H1 (cell line): ENCODE data around the gene COLEC12. TPM values are rescaled to one million over a fixed set of nuclear protein-coding genes. Genes with fewer than 3 reads are reported as not detected.

Source experiments
- CTCF ChIA-PET: fragments of 300-600 bp; sonication (Branson Sonifier 250); formaldehyde crosslinking; loops from one replicate; lab custom pipeline; 2021; ENCODE audit not compliant: partially characterized antibody; lab: Charles Lee
- POLR2A ChIA-PET: fragments of 300-600 bp; sonication (Branson Sonifier 250); formaldehyde crosslinking; loops from one replicate; lab custom pipeline; 2021; ENCODE audit warnings: inconsistent platforms; ENCODE audit not compliant: partially characterized antibody; lab: Charles Lee
- DNase-seq, 2 experiments: peaks; one replicate each; pipeline versions ENCODE4 v3.0.0 to v3.0.0-alpha.2; 2010 to 2022; ENCODE audit warnings: low spot score in 2 of 2, low read depth in 1 of 2, mixed read lengths in 1 of 2
- FAIRE-seq: peaks from 2 replicates; lab custom pipeline; 2011; peaks lifted over from hg19 to GRCh38; lab: Jason Lieb, UNC
- H2AFZ ChIP-seq: 2 replicates; pipeline ENCODE4 v1.8.1; 2012; ENCODE audit warnings: low read length, inconsistent platforms
- H2AK5ac ChIP-seq: 2 replicates; pipeline ENCODE4 v1.6.1; 2013; ENCODE audit warnings: low read depth, low read length
- H2BK120ac ChIP-seq: replicated peaks from 2 replicates; pipeline ENCODE3; 2013; ENCODE audit warnings: low read depth, low read length, inconsistent platforms
- H2BK12ac ChIP-seq: 2 replicates; pipeline ENCODE4 v1.6.1; 2013; ENCODE audit warnings: low read depth, low read length
- H2BK15ac ChIP-seq: 2 replicates; pipeline ENCODE4 v1.6.1; 2013; ENCODE audit warnings: low read length
- H2BK20ac ChIP-seq: 2 replicates; pipeline ENCODE4 v1.6.1; 2013; ENCODE audit warnings: low read length
- H2BK5ac ChIP-seq: 2 replicates; pipeline ENCODE4 v1.6.1; 2013; ENCODE audit warnings: low read depth, low read length
- H3K14ac ChIP-seq: 2 replicates; pipeline ENCODE4 v1.6.1; 2013; ENCODE audit warnings: inconsistent platforms; ENCODE audit not compliant: insufficient read length
- H3K18ac ChIP-seq: 2 replicates; pipeline ENCODE4 v1.6.1; 2013; ENCODE audit warnings: low read length; ENCODE audit errors: extremely low read depth
- H3K23ac ChIP-seq: 2 replicates; pipeline ENCODE4 v1.6.1; 2013; ENCODE audit warnings: inconsistent platforms; ENCODE audit not compliant: insufficient read length
- H3K23me2 ChIP-seq: 2 replicates; pipeline ENCODE4 v1.6.1; 2013; ENCODE audit warnings: low read depth, low read length
- H3K27ac ChIP-seq: 2 replicates; pipeline ENCODE4 v1.6.1; 2011; ENCODE audit warnings: low read depth, low read length, inconsistent platforms
- H3K27me3 ChIP-seq, 4 experiments: replicated peaks in 1 of 4; 1 replicate in 1 of 4; 2 replicates in 3 of 4; pipeline versions ENCODE4 v1.6.1 to v1.8.1; 2011 to 2013; ENCODE audit warnings: low read length in 3 of 4, mild to moderate bottlenecking in 3 of 4, inconsistent platforms in 2 of 4, mixed read lengths in 2 of 4, moderate library complexity in 1 of 4; ENCODE audit not compliant: control insufficient read depth in 3 of 4, insufficient read depth in 3 of 4; ENCODE audit errors: extremely low read depth in 1 of 4
- H3K36me3 ChIP-seq, 4 experiments: 2 replicates each; pipeline versions ENCODE4 v1.6.1 to v1.8.1; 2011 to 2013; ENCODE audit warnings: mild to moderate bottlenecking in 4 of 4, low read length in 3 of 4, moderate library complexity in 2 of 4, control low read depth in 1 of 4, inconsistent platforms in 1 of 4; ENCODE audit not compliant: insufficient read depth in 4 of 4, control insufficient read depth in 2 of 4
- H3K4ac ChIP-seq: replicated peaks from 2 replicates; pipeline ENCODE3; 2013; ENCODE audit warnings: low read length, low read depth, mixed read lengths, inconsistent platforms; ENCODE audit not compliant: insufficient read length
- H3K4me1 ChIP-seq, 4 experiments: replicated peaks in 1 of 4; 1 replicate in 1 of 4; 2 replicates in 3 of 4; pipeline versions ENCODE4 v1.6.1 to v1.8.1; 2011 to 2013; ENCODE audit warnings: low read length in 3 of 4, inconsistent platforms in 2 of 4, mixed read lengths in 1 of 4; ENCODE audit not compliant: insufficient read depth in 4 of 4, control insufficient read depth in 3 of 4
- H3K4me2 ChIP-seq, 2 experiments: 2 replicates each; pipeline versions ENCODE4 v1.6.1 to v1.8.1; 2011 to 2013; ENCODE audit warnings: low read depth in 2 of 2, low read length in 2 of 2, control low read depth in 1 of 2, inconsistent platforms in 1 of 2, mild to moderate bottlenecking in 1 of 2; ENCODE audit not compliant: insufficient read depth in 1 of 2
- H3K4me3 ChIP-seq, 4 experiments: fragments of 200-600, 300-600 bp in 1 of 4; sonication (generic), shearing (Covaris generic), sonication (Bioruptor Twin) in 1 of 4; 2 replicates each; pipeline versions ENCODE4 v1.5.1 to v1.8.1; 2011 to 2016; ENCODE audit warnings: low read length in 4 of 4, low read depth in 3 of 4, control low read depth in 2 of 4, inconsistent platforms in 2 of 4, mild to moderate bottlenecking in 2 of 4, mixed read lengths in 1 of 4, moderate library complexity in 1 of 4; ENCODE audit not compliant: insufficient read depth in 2 of 4; ENCODE audit errors: extremely low read depth in 1 of 4
- H3K56ac ChIP-seq: replicated peaks from 2 replicates; pipeline ENCODE3; 2013; ENCODE audit warnings: low read depth, mild to moderate bottlenecking, mixed read lengths, low read length, inconsistent platforms; ENCODE audit not compliant: insufficient read length
- H3K79me1 ChIP-seq: 2 replicates; pipeline ENCODE4 v1.6.1; 2013; ENCODE audit warnings: low read depth, low read length, control low read depth
- H3K79me2 ChIP-seq, 2 experiments: 2 replicates each; pipeline versions ENCODE4 v1.6.1 to v1.8.1; 2012 to 2013; ENCODE audit warnings: low read length in 2 of 2, mild to moderate bottlenecking in 2 of 2, inconsistent platforms in 1 of 2; ENCODE audit not compliant: insufficient read depth in 2 of 2, control insufficient read depth in 1 of 2
- H3K9ac ChIP-seq, 4 experiments: replicated peaks in 1 of 4; 1 replicate in 1 of 4; 2 replicates in 3 of 4; pipeline versions ENCODE4 v1.6.1 to v1.8.1; 2011 to 2013; ENCODE audit warnings: low read depth in 3 of 4, low read length in 3 of 4, control low read depth in 2 of 4, mild to moderate bottlenecking in 2 of 4, moderate library complexity in 2 of 4, inconsistent platforms in 1 of 4; ENCODE audit errors: extremely low read depth in 1 of 4
- H3K9me3 ChIP-seq, 2 experiments: 2 replicates each; pipeline versions ENCODE4 v1.6.1 to v1.8.1; 2012 to 2013; ENCODE audit warnings: mild to moderate bottlenecking in 2 of 2, moderate library complexity in 2 of 2, control low read depth in 1 of 2, inconsistent platforms in 1 of 2, low read depth in 1 of 2, low read length in 1 of 2, mixed read lengths in 1 of 2; ENCODE audit not compliant: insufficient read depth in 2 of 2
- H4K20me1 ChIP-seq, 2 experiments: replicated peaks in 1 of 2; 2 replicates each; pipeline versions ENCODE3 to v1.8.1; 2011 to 2013; ENCODE audit warnings: inconsistent platforms in 2 of 2, low read length in 2 of 2, mild to moderate bottlenecking in 1 of 2; ENCODE audit not compliant: insufficient read depth in 2 of 2, control insufficient read depth in 1 of 2
- H4K5ac ChIP-seq: 2 replicates; pipeline ENCODE4 v1.6.1; 2013; ENCODE audit warnings: low read length, low read depth, mixed read lengths, inconsistent platforms; ENCODE audit not compliant: insufficient read length
- H4K8ac ChIP-seq: 2 replicates; pipeline ENCODE4 v1.8.0; 2013; ENCODE audit warnings: mild to moderate bottlenecking, moderate library complexity, low read length, inconsistent platforms; ENCODE audit not compliant: insufficient read depth; ENCODE audit errors: extremely low read depth
- H4K91ac ChIP-seq: replicated peaks from 2 replicates; pipeline ENCODE3; 2013; ENCODE audit warnings: low read length, mixed read lengths, inconsistent platforms; ENCODE audit not compliant: insufficient read length
- ATF2 ChIP-seq: IDR thresholded peaks from 2 replicates; pipeline ENCODE4 v1.6.1; 2012; ENCODE audit warnings: low read length, inconsistent platforms
- WGBS, 2 experiments: shearing (Covaris generic) in 1 of 2; methylation state at CpG; one replicate each; pipeline versions ENCODE4 v1.1.6 to v1.1.7; 2013 to 2015; ENCODE audit warnings: low lambda C conversion rate in 2 of 2, mixed read lengths in 2 of 2, inconsistent platforms in 1 of 2, low coverage in 1 of 2, missing lambda C conversion rate in 1 of 2; ENCODE audit not compliant: insufficient replicate concordance in 2 of 2, insufficient coverage in 1 of 2, insufficient read length in 1 of 2; ENCODE audit errors: extremely low coverage in 1 of 2, missing lambda C conversion rate in 1 of 2; 5-methylcytosine and 5-hydroxymethylcytosine counted together
- polyA plus RNA-seq, 7 experiments: library from polyadenylated mRNA; depleted of rRNA in 3 of 7; stranded (reverse) in 5 of 7; unstranded in 2 of 7; fragments of >200 nt in 5 of 7; fragments of 200-250 nt in 2 of 7; gene quantifications; 1 replicate in 5 of 7; 2 replicates in 1 of 7; 4 replicates in 1 of 7; pipeline versions ENCODE4 v1.2.1 to v1.2.3, GENCODE V29; 2011 to 2013; ENCODE audit warnings: missing spikeins in 2 of 7, mixed read lengths in 2 of 7
- total RNA-seq: library from RNA; stranded (reverse); fragmentation: NEBNext Ultra II Directional; extraction: Animal tissue kit (Norgen Biotek cat#: 25700); gene quantifications from 2 replicates; pipeline ENCODE4 v1.2.1, GENCODE V29; 2021

The COLEC12 gene
- total and polyA plus RNA-seq, 2 of the 8 experiments (the other 6 are each of a cell fraction or from before 2014, with no cell fraction given): 0.44 to 2.3 TPM

GRCh38 chr18:484749-485464 is 15.6 kb downstream of the COLEC12 start:
- no peak for DNase-seq
- H3K27ac ChIP-seq: no peak overlapping the region
- no peaks in the 10 kb centered on the region for H3K36me3 ChIP-seq
- no peak overlapping the region for H2AK5ac ChIP-seq
- no peaks in the 10 kb centered on the region for H3K79me1 ChIP-seq
- no peak overlapping the region for H3K56ac ChIP-seq
- no peak overlapping the region for H3K4me3 ChIP-seq
- no peak overlapping the region for H2BK20ac ChIP-seq
- H3K9ac ChIP-seq: no peak overlapping the region
- H3K4ac ChIP-seq: no peak overlapping the region
- no peaks in the 10 kb centered on the region; a peak in 1 of 7 replicates for H3K27me3 ChIP-seq
- H3K23ac ChIP-seq: no peak overlapping the region
- ChIA-PET CTCF (interaction anchor here (0.8 to 2.0 kb wide), 6 partner anchors 8 to 22 kb away, joined by 3 to 6 read pairs (median 4); no protein-coding TSS in a partner anchor), POLR2A (no interaction called here)
- H4K91ac ChIP-seq: no peak overlapping the region
- H3K4me1 ChIP-seq: peaks cover 0 to 8% (median 4%) of the 10 kb centered on the region in 4 experiments; a peak in 3 of 7 replicates
- no peak for FAIRE-seq
- H2AFZ ChIP-seq: no peak overlapping the region
- no peak overlapping the region for H3K4me2 ChIP-seq
- H3K23me2 ChIP-seq: no peaks in the 10 kb centered on the region
- 91% methylated on average over 4 of the region's 4 CpGs; no CpG with 5 or more reads in 1 of the 2 experiments for WGBS, 2 experiments
- H4K5ac ChIP-seq: no peak overlapping the region
- no peak overlapping the region for H2BK12ac ChIP-seq
- no peak overlapping the region for H2BK5ac ChIP-seq
- no peak overlapping the region for H2BK120ac ChIP-seq
- no peak overlapping the region for H4K8ac ChIP-seq
- peaks cover 0 to 3% of the 10 kb centered on the region in 2 experiments; a peak in 2 of 4 replicates for H3K9me3 ChIP-seq
- no peak overlapping the region for H3K18ac ChIP-seq
- H2BK15ac ChIP-seq: no peak overlapping the region
- no peaks in the 10 kb centered on the region for H4K20me1 ChIP-seq
- no peaks in the 10 kb centered on the region for H3K79me2 ChIP-seq
- H3K14ac ChIP-seq: no peak overlapping the region
- no peak for TF ChIP-seq ATF2
